SU-DHL-6 (cell line): ENCODE data around the gene KCNA4.

Experiments
- H2AFZ ChIP-seq: fragments of 200-600 bp; sonication (generic); 2 replicates; pipeline ENCODE4 v1.6.1; 2014; ENCODE audit warnings: low read depth, mild to moderate bottlenecking, moderate library complexity, mixed read lengths, antibody characterized with exemption, low read length; ENCODE audit not compliant: severe bottlenecking
- H3F3A ChIP-seq: fragments of 200-600 bp; shearing (Covaris generic); 2 replicates; pipeline ENCODE4 v1.6.0; 2016; ENCODE audit warnings: antibody characterized with exemption, mild to moderate bottlenecking; ENCODE audit not compliant: insufficient read depth
- H3K27ac ChIP-seq: fragments of 200-600 bp; sonication (generic); 2 replicates; pipeline ENCODE4 v1.5.1; 2016; ENCODE audit warnings: low read depth, mild to moderate bottlenecking, low read length, moderate library complexity, mixed read lengths
- H3K27me3 ChIP-seq: fragments of 200-600 bp; sonication (generic), shearing (Covaris generic); 2 replicates; pipeline ENCODE4 v1.6.0; 2014; ENCODE audit warnings: mild to moderate bottlenecking, low read length
- H3K36me3 ChIP-seq: fragments of 200-600 bp; sonication (generic); 2 replicates; pipeline ENCODE4 v1.6.1; 2014; ENCODE audit warnings: mild to moderate bottlenecking, low read length, mixed read lengths
- H3K4me2 ChIP-seq: fragments of 300-600, 200-600 bp; shearing (Covaris generic), sonication (generic); 2 replicates; pipeline ENCODE4 v1.6.0; 2014; ENCODE audit warnings: low read length, low read depth, mild to moderate bottlenecking; ENCODE audit not compliant: poor library complexity, severe bottlenecking
- H3K4me3 ChIP-seq: fragments of 200-600 bp; sonication (generic); 2 replicates; pipeline ENCODE4 v1.5.1; 2014; ENCODE audit warnings: antibody characterized with exemption, low read length, mild to moderate bottlenecking, mixed read lengths; ENCODE audit not compliant: insufficient read depth, poor library complexity, severe bottlenecking
- H3K79me2 ChIP-seq: fragments of 200-600 bp; sonication (generic); 2 replicates; pipeline ENCODE4 v1.6.1; 2014; ENCODE audit warnings: mild to moderate bottlenecking, low read length, moderate library complexity; ENCODE audit not compliant: insufficient read depth
- H3K9ac ChIP-seq: fragments of 200-600 bp; sonication (generic); 2 replicates; pipeline ENCODE4 v1.7.0; 2014; ENCODE audit warnings: mild to moderate bottlenecking, low read length
- H3K9me2 ChIP-seq: fragments of 200-600 bp; sonication (generic); replicated peaks from 2 replicates; pipeline ENCODE4 v1.6.1; 2014; ENCODE audit warnings: low read length; ENCODE audit not compliant: insufficient read depth
- H3K9me3 ChIP-seq: fragments of 200-600 bp; sonication (generic); 2 replicates; pipeline ENCODE4 v1.6.1; 2014; ENCODE audit warnings: low read length, mixed read lengths; ENCODE audit not compliant: insufficient read depth
- H4K20me1 ChIP-seq: fragments of 200-600 bp; sonication (generic); 2 replicates; pipeline ENCODE4 v1.6.1; 2014; ENCODE audit warnings: low read depth, mild to moderate bottlenecking, antibody characterized with exemption, low read length, moderate library complexity, mixed read lengths
- EZH2phosphoT487 ChIP-seq: fragments of 200-600 bp; sonication (generic), shearing (Covaris generic); conservative IDR thresholded peaks from 2 replicates; pipeline ENCODE4 v1.6.1; 2018; ENCODE audit warnings: mild to moderate bottlenecking, antibody characterized with exemption, low read length, moderate library complexity, mixed read lengths
- TF ChIP-seq, protein P1 (sequence below): fragments of 200-600 bp; sonication (generic); IDR thresholded peaks from one replicate; pipeline ENCODE4 v1.5.1; 2017; ENCODE audit warnings: antibody characterized with exemption, mild to moderate bottlenecking, low read length, moderate library complexity; ENCODE audit not compliant: insufficient read depth, poor library complexity, severe bottlenecking

KCNA4 gene

DNA sequence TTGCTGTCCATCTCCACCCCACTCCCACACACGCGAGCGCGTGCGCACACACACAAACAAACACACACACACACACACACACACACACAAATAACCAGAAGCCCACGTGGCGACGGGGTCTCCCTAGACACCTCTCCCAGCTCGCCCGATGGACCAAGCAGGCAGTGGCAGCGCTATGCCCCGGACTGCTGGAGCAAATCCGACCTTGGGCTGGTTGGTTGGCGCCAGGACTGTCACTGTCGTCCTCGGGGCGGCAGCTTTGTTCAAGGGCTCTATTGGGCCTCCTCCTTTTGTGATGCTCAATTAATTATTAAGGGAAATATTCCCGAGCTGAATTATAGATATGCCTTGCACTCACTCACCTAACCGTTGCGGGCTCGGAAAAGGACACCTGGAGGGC lies 1.7 kb upstream of the KCNA4 start:
- H3K27ac ChIP-seq: no peak overlapping the region
- TF ChIP-seq, protein P1, sequence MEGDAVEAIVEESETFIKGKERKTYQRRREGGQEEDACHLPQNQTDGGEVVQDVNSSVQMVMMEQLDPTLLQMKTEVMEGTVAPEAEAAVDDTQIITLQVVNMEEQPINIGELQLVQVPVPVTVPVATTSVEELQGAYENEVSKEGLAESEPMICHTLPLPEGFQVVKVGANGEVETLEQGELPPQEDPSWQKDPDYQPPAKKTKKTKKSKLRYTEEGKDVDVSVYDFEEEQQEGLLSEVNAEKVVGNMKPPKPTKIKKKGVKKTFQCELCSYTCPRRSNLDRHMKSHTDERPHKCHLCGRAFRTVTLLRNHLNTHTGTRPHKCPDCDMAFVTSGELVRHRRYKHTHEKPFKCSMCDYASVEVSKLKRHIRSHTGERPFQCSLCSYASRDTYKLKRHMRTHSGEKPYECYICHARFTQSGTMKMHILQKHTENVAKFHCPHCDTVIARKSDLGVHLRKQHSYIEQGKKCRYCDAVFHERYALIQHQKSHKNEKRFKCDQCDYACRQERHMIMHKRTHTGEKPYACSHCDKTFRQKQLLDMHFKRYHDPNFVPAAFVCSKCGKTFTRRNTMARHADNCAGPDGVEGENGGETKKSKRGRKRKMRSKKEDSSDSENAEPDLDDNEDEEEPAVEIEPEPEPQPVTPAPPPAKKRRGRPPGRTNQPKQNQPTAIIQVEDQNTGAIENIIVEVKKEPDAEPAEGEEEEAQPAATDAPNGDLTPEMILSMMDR: no peak
- no peak for TF ChIP-seq EZH2phosphoT487
- H4K20me1 ChIP-seq: no peaks in the 10 kb centered on the region
- no peaks in the 10 kb centered on the region for H3K27me3 ChIP-seq
- no peak overlapping the region for H3K4me2 ChIP-seq
- H3K4me3 ChIP-seq: no peak overlapping the region
- no peaks in the 10 kb centered on the region for H3K9me2 ChIP-seq
- H3K9ac ChIP-seq: no peak overlapping the region
- no peaks in the 10 kb centered on the region for H3F3A ChIP-seq
- no peaks in the 10 kb centered on the region for H3K9me3 ChIP-seq
- H3K79me2 ChIP-seq: no peaks in the 10 kb centered on the region
- H3K36me3 ChIP-seq: no peaks in the 10 kb centered on the region
- no peak overlapping the region for H2AFZ ChIP-seq

DNA sequence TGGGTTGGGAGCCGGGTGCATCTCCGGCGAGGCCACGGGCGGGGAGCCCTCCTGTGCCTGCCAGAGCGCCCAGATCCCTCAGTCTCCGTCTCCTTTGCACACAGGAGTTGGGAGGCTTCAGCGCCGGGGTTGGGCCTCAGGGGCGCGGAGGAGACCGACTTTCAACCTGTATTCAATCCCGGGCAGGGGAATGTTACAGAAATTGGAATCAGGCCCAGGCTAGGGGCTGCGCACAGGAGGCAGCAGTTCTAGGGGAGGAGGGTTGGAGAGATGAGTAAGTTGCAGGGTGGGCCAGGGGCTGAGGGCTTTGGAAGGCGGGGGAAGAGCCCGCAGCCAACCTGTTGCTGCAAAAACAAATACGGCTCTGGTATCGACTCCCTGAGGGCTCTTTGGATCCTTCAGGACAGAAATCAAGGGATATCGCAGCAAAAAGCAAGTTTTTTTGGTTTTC lies 640 bp upstream of the KCNA4 start:
- Histone ChIP-seq H3K4me3 (no peak overlapping the region), H3K9me2 (no peaks in the 10 kb centered on the region), H2AFZ (no peak overlapping the region), H3F3A (no peaks in the 10 kb centered on the region), H3K4me2 (no peak overlapping the region), H3K36me3 (no peaks in the 10 kb centered on the region), H3K27ac (no peak overlapping the region), H3K79me2 (no peaks in the 10 kb centered on the region), H3K27me3 (no peaks in the 10 kb centered on the region), H4K20me1 (no peaks in the 10 kb centered on the region), H3K9me3 (no peaks in the 10 kb centered on the region), H3K9ac (no peak overlapping the region)
- no peak for TF ChIP-seq EZH2phosphoT487
- TF ChIP-seq, protein P1: no peak

DNA sequence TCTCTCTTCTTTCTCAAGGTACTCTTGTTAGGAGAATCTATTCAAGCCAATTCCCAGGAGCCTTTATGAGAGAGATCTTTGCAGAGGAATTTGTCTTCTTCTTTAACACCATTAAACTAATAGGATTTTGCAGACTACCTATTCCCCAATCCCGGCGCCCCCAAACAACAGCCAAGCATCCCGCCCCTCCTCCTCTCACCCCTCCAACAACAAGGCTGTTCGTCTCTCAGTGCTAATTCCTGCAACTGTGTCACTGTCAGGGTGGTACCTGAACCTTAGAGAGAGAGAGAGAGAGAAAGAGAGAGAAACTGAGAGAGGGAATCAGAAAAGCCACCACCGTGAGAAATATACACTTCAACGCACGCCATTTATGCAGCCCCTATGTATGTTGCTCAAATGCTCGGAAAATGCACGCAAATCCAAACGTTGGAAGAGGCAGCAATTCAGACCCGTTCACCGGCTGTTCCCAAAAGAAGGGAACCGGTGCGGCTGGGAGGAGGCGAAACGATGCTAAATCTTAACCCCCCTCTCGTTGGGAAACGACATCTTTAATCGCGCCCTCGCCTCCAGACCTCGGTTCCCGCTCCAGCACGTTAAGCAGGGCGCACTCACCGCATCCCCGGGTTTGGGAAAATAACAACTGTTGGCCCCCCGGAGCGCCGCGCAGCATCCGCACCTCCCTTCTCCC lies 961 bp downstream of the KCNA4 start:
- no peaks in the 10 kb centered on the region for H3K9me2 ChIP-seq
- H3K9ac ChIP-seq: no peak overlapping the region
- no peaks in the 10 kb centered on the region for H3F3A ChIP-seq
- no peak overlapping the region for H3K4me2 ChIP-seq
- TF ChIP-seq, protein P1: no peak
- no peak for TF ChIP-seq EZH2phosphoT487
- no peaks in the 10 kb centered on the region for H4K20me1 ChIP-seq
- H2AFZ ChIP-seq: no peak overlapping the region
- H3K27ac ChIP-seq: no peak overlapping the region
- H3K27me3 ChIP-seq: no peaks in the 10 kb centered on the region
- no peaks in the 10 kb centered on the region for H3K36me3 ChIP-seq
- H3K79me2 ChIP-seq: no peaks in the 10 kb centered on the region
- H3K4me3 ChIP-seq: no peak overlapping the region
- no peaks in the 10 kb centered on the region for H3K9me3 ChIP-seq
